Measurements from ENCODE around the gene HOXD13.

DNA sequence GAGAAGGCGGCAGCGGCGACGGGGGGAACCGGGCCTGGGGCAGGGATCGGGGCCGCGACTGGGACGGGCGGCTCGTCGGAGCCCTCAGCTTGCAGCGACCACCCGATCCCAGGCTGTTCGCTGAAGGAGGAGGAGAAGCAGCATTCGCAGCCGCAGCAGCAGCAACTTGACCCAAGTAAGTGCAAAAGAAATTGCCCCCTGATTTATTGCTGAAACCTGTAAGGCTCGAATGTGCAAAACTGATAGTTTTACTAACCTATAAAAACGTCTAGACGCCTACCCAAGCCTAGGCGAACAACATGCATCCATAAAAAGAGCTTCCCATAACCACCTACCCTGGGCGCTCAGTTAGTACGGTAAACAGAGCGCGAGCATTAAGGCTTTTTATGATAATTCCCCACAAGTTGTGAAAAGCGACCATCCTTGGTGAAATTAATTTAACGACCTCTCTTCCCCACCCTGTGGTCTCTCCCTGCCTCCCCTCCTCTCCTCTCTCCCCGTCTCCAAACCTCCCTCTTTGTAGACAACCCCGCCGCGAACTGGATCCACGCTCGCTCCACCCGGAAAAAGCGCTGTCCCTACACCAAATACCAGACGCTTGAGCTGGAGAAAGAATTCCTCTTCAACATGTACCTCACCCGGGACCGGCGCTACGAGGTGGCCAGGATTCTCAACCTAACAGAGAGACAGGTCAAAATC, 31.0 kb downstream of the HOXD13 start:
- no peak for TF ChIP-seq CTCF (IDR thresholded peaks at IDR 0.05; ENCODE audit: low read length)
- TF ChIP-seq EZH2phosphoT487 (IDR thresholded peaks at IDR 0.05; ENCODE audit: low read length): no peak

Data from MM.1S (cell line).